CD4-positive, alpha-beta memory T cell (primary cell): ENCODE results near the gene NFE2L3. TPM values are rescaled to one million over a fixed set of nuclear protein-coding genes. Genes with fewer than 3 reads are reported as not detected.

ENCODE experiments used
- CTCF ChIA-PET: fragments of 350-600 bp; sonication (Branson Sonifier 250); formaldehyde crosslinking; loops from one replicate; lab custom pipeline; 2021; ENCODE audit warnings: inconsistent platforms; ENCODE audit not compliant: partially characterized antibody; lab: Charles Lee
- POLR2A ChIA-PET: fragments of 350-600 bp; sonication (Branson Sonifier 250); formaldehyde crosslinking; loops from one replicate; lab custom pipeline; 2021; ENCODE audit not compliant: partially characterized antibody; lab: Charles Lee
- DNase-seq, 5 donors: peaks; one replicate each; pipeline versions ENCODE4 v3.0.0 to v3.0.0-alpha.2; 2020 to 2022; ENCODE audit warnings: mixed read lengths in 1 of 5
- H3K27ac ChIP-seq: one replicate; pipeline ENCODE4 v1.7.0; 2013; ENCODE audit warnings: low read depth, low read length
- H3K27me3 ChIP-seq: 2 replicates; pipeline ENCODE4 v1.7.0; 2013; ENCODE audit warnings: mild to moderate bottlenecking, low read length, moderate library complexity; ENCODE audit not compliant: insufficient read depth
- H3K36me3 ChIP-seq: 2 replicates; pipeline ENCODE4 v1.7.0; 2013; ENCODE audit warnings: mild to moderate bottlenecking, low read length, moderate library complexity; ENCODE audit not compliant: insufficient read depth
- H3K4me1 ChIP-seq: 2 replicates; pipeline ENCODE4 v1.7.0; 2013; ENCODE audit warnings: mild to moderate bottlenecking, low read length, moderate library complexity; ENCODE audit not compliant: insufficient read depth
- H3K4me3 ChIP-seq, 2 donors: one replicate each; pipeline ENCODE4 v1.7.0; 2013; ENCODE audit warnings: low read length in 2 of 2, mild to moderate bottlenecking in 1 of 2
- H3K9me3 ChIP-seq, 2 donors: one replicate each; pipeline ENCODE4 v1.7.0; 2013; ENCODE audit warnings: low read length in 2 of 2, control low read depth in 1 of 2; ENCODE audit not compliant: control insufficient read depth in 1 of 2
- H3K27ac Mint-ChIP-seq, 7 donors: one replicate each; pipeline ENCODE4 v1.8.0; 2020 to 2021; ENCODE audit warnings: mixed read lengths in 7 of 7, mild to moderate bottlenecking in 6 of 7, inconsistent platforms in 3 of 7, moderate library complexity in 3 of 7
- H3K27me3 Mint-ChIP-seq, 2 donors: one replicate each; pipeline ENCODE4 v1.8.0; 2020 to 2021; ENCODE audit warnings: mixed read lengths in 2 of 2
- H3K36me3 Mint-ChIP-seq, 2 donors: one replicate each; pipeline ENCODE4 v1.8.0; 2020 to 2021; ENCODE audit warnings: mixed read lengths in 2 of 2, inconsistent platforms in 1 of 2, mild to moderate bottlenecking in 1 of 2
- H3K4me1 Mint-ChIP-seq, 4 donors: one replicate each; pipeline ENCODE4 v1.8.0; 2020 to 2021; ENCODE audit warnings: mixed read lengths in 4 of 4, mild to moderate bottlenecking in 1 of 4
- H3K4me3 Mint-ChIP-seq, 8 donors: one replicate each; pipeline ENCODE4 v1.8.0; 2020 to 2021; ENCODE audit warnings: mixed read lengths in 8 of 8, mild to moderate bottlenecking in 7 of 8, moderate library complexity in 6 of 8, inconsistent platforms in 3 of 8
- H3K9me3 Mint-ChIP-seq, 8 donors: one replicate each; pipeline ENCODE4 v1.8.0; 2020 to 2021; ENCODE audit warnings: mixed read lengths in 8 of 8, mild to moderate bottlenecking in 5 of 8, inconsistent platforms in 3 of 8, moderate library complexity in 1 of 8
- intact Hi-C: fragments of 100-400 bp; cut with micrococcal nuclease; formaldehyde crosslinking; loops from one replicate; pipeline ENCODE4 v1.15.1; 2023
- polyA plus RNA-seq, 2 donors: library from polyadenylated mRNA; unstranded; fragments of 300-500 nt; fragmentation: Illumina TruSeq; gene quantifications; one replicate each; pipeline ENCODE4 v1.2.3, GENCODE V29; 2021
- total RNA-seq, 2 experiments: library from RNA; stranded (reverse); gene quantifications; one replicate each; pipeline ENCODE4 v1.2.3, GENCODE V29; 2021

Gene NFE2L3
- total and polyA plus RNA-seq, 4 experiments from 2014 or later = 7.5 to 9.6 (median 7.9) TPM

DNA sequence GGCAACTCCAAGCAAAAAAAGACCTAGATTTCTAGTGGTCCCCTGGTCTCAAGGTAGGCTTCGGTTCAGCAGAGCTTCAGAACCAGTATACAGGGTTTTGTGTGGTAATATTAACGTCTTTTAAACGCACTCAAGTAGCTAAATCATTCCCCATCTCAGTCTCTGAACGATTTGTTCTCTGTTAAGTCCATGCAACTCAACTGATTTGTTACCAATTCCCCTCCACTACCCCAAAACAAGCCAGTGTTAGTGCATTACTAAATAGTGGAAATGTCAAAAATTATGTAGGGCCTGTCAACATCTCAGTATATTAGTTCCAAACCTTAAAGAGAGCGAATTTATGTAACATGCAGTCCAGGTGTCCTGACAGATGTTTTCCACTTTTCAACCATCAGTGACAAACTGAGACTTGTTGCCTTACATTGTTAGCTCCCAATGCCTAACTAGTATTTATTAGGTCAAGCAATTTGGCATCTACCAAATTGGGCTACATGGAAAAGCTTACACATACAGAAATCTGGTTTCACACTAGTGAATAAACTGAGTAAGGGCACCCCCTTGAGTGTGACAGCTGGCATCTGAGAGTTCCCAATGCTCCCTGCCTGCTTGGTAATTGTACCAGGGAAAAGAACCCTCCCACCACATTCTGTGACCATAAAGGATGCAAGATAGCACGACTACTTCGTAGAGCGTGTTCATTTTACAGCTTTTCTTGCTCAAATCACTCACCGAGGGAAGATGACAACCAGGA, 36.4 kb downstream of the NFE2L3 start:
- POLR2A ChIA-PET = interaction anchor here (1.0 to 13.7 kb wide), 12 partner anchors 9 to 108 kb away, joined by 3 to 369 read pairs (median 11); partner anchors contain the start of genes CBX3, HNRNPA2B1 and NFE2L3
- no peaks in the 10 kb centered on the region for H3K9me3 ChIP-seq
- CTCF ChIA-PET = interaction anchor here (0.9 to 3.8 kb wide), 11 partner anchors 9 to 177 kb away, joined by 3 to 34 read pairs (median 3); no protein-coding TSS in a partner anchor
- peaks cover 0 to 6% (median 0%) of the 10 kb centered on the region in 8 donors for H3K9me3 Mint-ChIP-seq
- peak overlapping the region in 6 of 7 donors; percentile 25 to 99 (median 49) for H3K27ac Mint-ChIP-seq
- H3K36me3 Mint-ChIP-seq = peaks cover 60 to 89% of the 10 kb centered on the region in 2 donors
- no peak overlapping the region for H3K27ac ChIP-seq
- H3K4me1 ChIP-seq = peaks cover 77% of the 10 kb centered on the region
- peaks cover 58 to 98% (median 79%) of the 10 kb centered on the region in 4 donors for H3K4me1 Mint-ChIP-seq
- intact Hi-C loops = loop anchor here (1.0 kb wide), 1 partner anchor 10 kb away; no protein-coding TSS in a partner anchor
- H3K27me3 Mint-ChIP-seq = no peaks in the 10 kb centered on the region
- no peak for DNase-seq
- no peaks in the 10 kb centered on the region for H3K27me3 ChIP-seq
- H3K4me3 Mint-ChIP-seq = peak overlapping the region in 2 of 8 donors; percentile 3 to 47
- no peak overlapping the region for H3K4me3 ChIP-seq
- peaks cover 44% of the 10 kb centered on the region for H3K36me3 ChIP-seq

DNA sequence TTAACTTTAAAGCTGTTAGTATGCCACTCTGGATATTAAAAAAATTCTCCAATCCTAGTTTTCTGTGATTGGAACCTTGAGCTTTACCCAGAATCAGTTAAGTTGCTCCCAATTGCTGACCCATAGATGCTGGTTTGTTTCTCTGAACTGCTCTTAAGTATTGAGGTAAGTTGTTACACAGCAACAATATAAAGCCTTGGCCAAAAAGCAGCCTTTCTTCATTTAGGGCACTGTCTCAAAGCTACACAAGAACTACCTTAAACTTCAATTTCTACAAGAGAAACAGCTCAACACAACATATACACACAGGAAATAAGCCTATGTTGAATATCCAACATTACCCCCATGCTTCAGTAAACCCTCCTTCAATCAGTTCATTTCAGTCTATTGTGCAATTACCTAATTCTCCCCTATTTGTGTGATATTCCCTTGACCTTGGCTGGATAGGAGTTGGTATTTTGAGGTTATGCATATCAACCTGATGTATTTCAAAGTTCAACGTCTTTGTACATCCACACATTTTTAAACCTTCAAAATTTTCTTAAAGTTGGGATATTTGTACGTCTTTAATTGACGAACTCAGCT, 37.1 kb downstream of the NFE2L3 start:
- POLR2A ChIA-PET = interaction anchor here (1.0 to 13.7 kb wide), 10 partner anchors 8 to 108 kb away, joined by 3 to 369 read pairs (median 14); partner anchors contain the start of genes CBX3, HNRNPA2B1 and NFE2L3

DNA sequence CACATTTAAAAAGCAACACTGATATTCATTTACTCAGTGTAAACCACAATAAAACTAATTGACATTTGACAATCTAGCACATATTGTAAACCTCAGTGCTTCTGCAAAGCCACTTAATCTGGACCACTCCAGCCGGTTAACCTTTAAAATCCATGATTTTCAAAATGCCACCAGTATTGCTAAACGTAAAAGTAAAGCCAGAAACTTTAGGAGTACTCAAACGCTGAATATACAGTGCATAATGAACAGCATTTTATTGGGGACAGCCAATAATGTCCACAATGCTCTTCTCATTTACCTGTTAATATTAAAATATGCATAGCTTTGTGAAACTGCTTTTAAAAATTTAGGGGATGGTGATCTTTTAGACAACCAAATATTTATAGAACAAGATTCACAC, 37.7 kb downstream of the NFE2L3 start:
- Mint-ChIP-seq H3K36me3 (peaks cover 64 to 91% of the 10 kb centered on the region in 2 donors), H3K4me1 (peaks cover 65 to 99% (median 82%) of the 10 kb centered on the region in 4 donors), H3K27me3 (no peaks in the 10 kb centered on the region), H3K9me3 (peaks cover 0 to 8% (median 0%) of the 10 kb centered on the region in 8 donors), H3K27ac (peak overlapping the region in 3 of 7 donors; percentile 12 to 99 (median 37)), H3K4me3 (peak overlapping the region in 1 of 8 donors; percentile 35)
- peaks cover 57% of the 10 kb centered on the region for H3K36me3 ChIP-seq
- peaks cover 90% of the 10 kb centered on the region for H3K4me1 ChIP-seq
- H3K4me3 ChIP-seq = no peak overlapping the region
- H3K27me3 ChIP-seq = no peaks in the 10 kb centered on the region
- H3K9me3 ChIP-seq = no peaks in the 10 kb centered on the region
- no peak overlapping the region for H3K27ac ChIP-seq
- POLR2A ChIA-PET = interaction anchor here (1.0 to 13.7 kb wide), 10 partner anchors 7 to 107 kb away, joined by 3 to 369 read pairs (median 14); partner anchors contain the start of genes CBX3, HNRNPA2B1 and NFE2L3
- CTCF ChIA-PET = interaction anchor here (1.0 to 3.8 kb wide), 6 partner anchors 8 to 111 kb away, joined by 3 to 34 read pairs (median 6); no protein-coding TSS in a partner anchor
- intact Hi-C loops = no loop called here
- DNase-seq = no peak

More for the DNA sequence above, 37.1 kb downstream of the NFE2L3 start:
- Histone ChIP-seq H3K9me3 (no peaks in the 10 kb centered on the region), H3K4me3 (no peak overlapping the region), H3K27ac (peak overlapping the region; percentile 4), H3K36me3 (peaks cover 51% of the 10 kb centered on the region), H3K4me1 (peaks cover 84% of the 10 kb centered on the region), H3K27me3 (no peaks in the 10 kb centered on the region)
- Mint-ChIP-seq H3K4me1 (peaks cover 64 to 99% (median 81%) of the 10 kb centered on the region in 4 donors), H3K36me3 (peaks cover 65 to 91% of the 10 kb centered on the region in 2 donors), H3K9me3 (peaks cover 0 to 5% (median 0%) of the 10 kb centered on the region in 8 donors), H3K27ac (peak overlapping the region in 4 of 7 donors; percentile 1 to 99 (median 58)), H3K4me3 (peak overlapping the region in 1 of 8 donors; percentile 35), H3K27me3 (no peaks in the 10 kb centered on the region)
- intact Hi-C loops = loop anchor here (1.0 kb wide), 1 partner anchor 9 kb away; no protein-coding TSS in a partner anchor
- CTCF ChIA-PET = interaction anchor here (0.9 to 3.8 kb wide), 9 partner anchors 9 to 176 kb away, joined by 3 to 34 read pairs (median 4); no protein-coding TSS in a partner anchor
- DNase-seq = no peak

DNA sequence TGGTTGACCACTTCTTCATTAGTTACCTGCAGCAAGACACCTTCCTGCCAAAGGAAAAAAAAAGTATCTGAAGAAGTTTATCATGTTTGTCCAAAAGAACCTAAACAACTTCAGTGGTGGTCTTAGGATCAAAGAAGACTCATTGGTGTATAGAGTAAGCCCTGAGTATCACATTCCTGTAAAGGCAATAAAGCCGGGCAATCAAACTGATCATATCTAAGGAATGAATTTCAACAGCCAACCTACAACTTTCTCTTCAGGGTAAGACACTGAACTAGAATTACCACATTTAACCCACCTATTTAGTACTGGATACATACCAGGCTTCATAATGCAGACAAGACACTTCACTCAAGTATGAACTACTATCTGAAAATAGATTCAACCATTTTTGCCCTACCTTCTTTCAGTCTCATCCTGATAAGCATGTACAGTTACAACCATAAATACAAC, 38.4 kb downstream of the NFE2L3 start:
- Mint-ChIP-seq H3K27me3 (no peaks in the 10 kb centered on the region), H3K4me3 (peak overlapping the region in 2 of 8 donors; percentile 9 to 27), H3K27ac (peak overlapping the region in 5 of 7 donors; percentile 48 to 99 (median 69)), H3K9me3 (peaks cover 0 to 8% (median 0%) of the 10 kb centered on the region in 8 donors), H3K4me1 (peaks cover 63 to 96% (median 80%) of the 10 kb centered on the region in 4 donors), H3K36me3 (peaks cover 61 to 89% of the 10 kb centered on the region in 2 donors)
- H3K9me3 ChIP-seq = no peaks in the 10 kb centered on the region
- no peak for DNase-seq
- no peak overlapping the region for H3K27ac ChIP-seq
- H3K27me3 ChIP-seq = no peaks in the 10 kb centered on the region
- ChIA-PET POLR2A (interaction anchor here (1.0 to 13.7 kb wide), 6 partner anchors 6 to 102 kb away, joined by 4 to 369 read pairs (median 54); partner anchors contain the start of genes CBX3, HNRNPA2B1 and NFE2L3), CTCF (interaction anchor here (1.0 to 9.9 kb wide), 4 partner anchors 33 to 179 kb away, joined by 3 to 212 read pairs (median 14); no protein-coding TSS in a partner anchor)
- peaks cover 92% of the 10 kb centered on the region for H3K4me1 ChIP-seq
- no peak overlapping the region for H3K4me3 ChIP-seq
- peaks cover 62% of the 10 kb centered on the region for H3K36me3 ChIP-seq
- intact Hi-C loops = no loop called here

DNA sequence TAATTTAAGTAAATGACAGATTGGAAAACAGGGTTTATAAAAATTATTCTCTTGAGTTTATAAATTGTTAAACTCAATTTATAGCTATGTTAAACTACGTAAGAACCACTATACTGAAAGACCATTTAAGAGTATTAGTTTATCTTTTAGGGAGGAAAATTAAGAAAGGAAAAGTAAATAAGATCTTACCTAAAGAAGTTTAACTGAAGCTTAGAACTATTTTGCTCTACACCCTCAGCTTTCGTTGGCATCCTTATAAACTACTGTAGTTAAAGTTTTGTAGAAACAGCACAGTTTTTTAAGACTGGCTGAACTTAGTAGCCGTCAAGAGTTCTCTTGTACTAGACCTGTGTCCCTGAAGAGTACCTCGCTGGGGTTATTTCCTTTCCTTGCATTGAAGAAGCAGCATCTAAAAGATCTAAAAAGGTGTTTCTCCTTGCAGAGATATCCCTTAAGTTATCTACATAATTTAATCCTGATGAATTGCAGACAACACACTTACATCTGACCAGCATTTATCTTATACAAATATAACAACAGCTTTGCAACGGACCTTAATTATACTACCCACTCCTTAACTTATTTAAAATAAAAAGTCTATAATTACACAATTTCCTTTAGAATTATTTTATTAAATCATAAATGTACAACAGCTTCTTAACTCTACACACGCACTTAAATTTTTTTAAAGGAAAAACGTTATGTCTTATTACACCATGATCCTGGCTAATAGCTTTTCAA, 39.4 kb downstream of the NFE2L3 start:
- H3K36me3 Mint-ChIP-seq = peaks cover 67 to 93% of the 10 kb centered on the region in 2 donors
- H3K27me3 ChIP-seq = no peaks in the 10 kb centered on the region
- intact Hi-C loops = no loop called here
- H3K27ac ChIP-seq = no peak overlapping the region
- CTCF ChIA-PET = interaction anchor here (0.6 to 9.9 kb wide), 13 partner anchors 8 to 178 kb away, joined by 3 to 212 read pairs (median 4); partner anchors contain the start of genes CBX3, HNRNPA2B1 and SNX10
- no peaks in the 10 kb centered on the region for H3K27me3 Mint-ChIP-seq
- peaks cover 0 to 8% (median 0%) of the 10 kb centered on the region in 8 donors for H3K9me3 Mint-ChIP-seq
- no peak for DNase-seq
- peak overlapping the region in 4 of 7 donors; percentile 37 to 99 (median 85) for H3K27ac Mint-ChIP-seq
- peaks cover 94% of the 10 kb centered on the region for H3K4me1 ChIP-seq
- no peak overlapping the region for H3K4me3 ChIP-seq
- H3K9me3 ChIP-seq = no peaks in the 10 kb centered on the region
- peak overlapping the region in 1 of 8 donors; percentile 81 for H3K4me3 Mint-ChIP-seq
- POLR2A ChIA-PET = interaction anchor here (1.0 to 13.1 kb wide), 13 partner anchors 8 to 100 kb away, joined by 3 to 369 read pairs (median 10); partner anchors contain the start of genes CBX3, HNRNPA2B1 and NFE2L3
- H3K4me1 Mint-ChIP-seq = peaks cover 64 to 98% (median 82%) of the 10 kb centered on the region in 4 donors
- peaks cover 72% of the 10 kb centered on the region for H3K36me3 ChIP-seq
